ENCODE data around the gene TPPP2. TPM values are rescaled to one million over a fixed set of nuclear protein-coding genes. Genes with fewer than 3 reads are reported as not detected.

TPPP2 gene
- polyA plus RNA-seq, 1 donor from 2014 or later: not detected

DNA sequence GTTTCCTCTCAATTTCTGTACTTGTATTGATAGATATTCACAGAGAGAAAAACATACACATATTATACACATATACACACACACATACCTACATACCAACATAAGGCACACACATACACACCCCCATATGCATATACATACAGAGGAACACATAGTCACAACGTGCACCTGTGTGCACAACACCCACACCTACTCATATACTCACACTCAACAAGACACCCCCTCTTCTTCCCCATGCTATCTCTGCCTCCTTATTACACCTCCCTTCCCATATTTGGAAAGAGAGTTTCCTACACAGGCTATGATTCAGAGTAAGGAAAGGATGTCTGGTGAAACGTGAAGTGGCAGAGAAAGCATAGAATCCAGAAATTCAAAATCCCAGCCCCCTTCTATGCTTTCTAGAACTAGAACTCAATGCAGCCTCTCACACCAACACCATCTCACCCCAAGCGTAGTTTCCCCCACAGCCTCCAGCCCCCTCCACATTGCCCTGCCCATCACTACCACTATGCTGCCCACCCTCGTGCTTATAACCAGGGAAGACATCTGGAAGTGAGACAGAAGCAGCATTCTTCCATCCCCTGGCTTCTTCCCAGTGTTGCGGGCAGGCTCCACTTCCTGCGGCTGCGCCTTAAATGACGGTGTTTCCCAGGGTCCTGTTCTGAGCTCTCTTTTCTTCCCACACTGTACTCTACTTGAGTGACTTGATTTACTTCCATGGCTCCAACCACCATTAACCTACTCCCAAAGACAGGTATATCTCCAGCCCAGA, 30.0 kb downstream of the TPPP2 start (continued):
- TF ChIP-seq REST (IDR thresholded peaks at IDR 0.05; ENCODE audit: borderline replicate concordance): no peak

DNA sequence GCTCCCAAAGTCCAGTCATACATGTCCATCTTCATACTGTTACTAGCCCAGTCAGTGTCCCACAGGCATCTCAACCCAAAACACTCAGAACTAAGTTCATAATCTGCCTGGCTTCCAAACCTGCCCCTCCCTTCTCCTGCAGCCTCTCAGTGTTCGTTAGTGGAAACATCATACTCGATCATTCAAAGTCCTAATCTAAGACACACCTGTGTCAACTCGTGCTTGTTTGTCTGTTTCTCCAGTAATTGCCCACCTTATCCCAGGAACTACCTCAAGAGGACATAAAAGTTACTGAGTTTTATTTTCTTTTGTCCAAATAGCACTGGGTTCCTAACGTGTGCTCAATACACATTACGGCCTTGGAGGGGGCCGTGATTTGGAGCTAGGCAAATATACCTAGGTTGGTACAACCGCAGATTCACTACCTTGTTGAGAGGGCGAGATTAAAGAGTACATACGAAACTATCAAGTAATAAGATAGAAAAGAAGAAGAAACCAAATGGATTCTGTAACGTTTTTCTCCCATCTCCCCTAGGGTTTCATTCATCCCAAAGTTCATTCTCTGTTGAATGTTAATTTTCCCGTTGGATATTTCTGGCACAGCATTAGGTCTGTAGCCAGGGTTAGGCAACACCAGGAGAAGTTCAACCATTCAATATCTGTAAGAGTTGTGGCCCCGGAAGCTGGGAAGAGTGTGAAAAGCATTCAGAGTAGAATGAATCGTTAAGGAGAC, 30.8 kb downstream of the TPPP2 start:
- Histone ChIP-seq H3K27me3 (ENCODE audit: insufficient read depth, low read depth, low read length) (no peaks in the 10 kb centered on the region), H3K4me2 (ENCODE audit: low read length) (no peak overlapping the region), H3K4me3 (ENCODE audit: low read length) (no peak overlapping the region), H3K79me2 (replicated peaks; ENCODE audit: insufficient read depth, low read length) (no peaks in the 10 kb centered on the region), H2AFZ (ENCODE audit: low read depth, low read length) (no peak overlapping the region), H3K9me3 (ENCODE audit: low read length) (no peaks in the 10 kb centered on the region), H3K9me2 (ENCODE audit: insufficient read depth, low read length) (no peaks in the 10 kb centered on the region), H3K27ac (ENCODE audit: low read length) (no peak overlapping the region), H3K36me3 (ENCODE audit: insufficient read depth, low read length) (no peaks in the 10 kb centered on the region), H3F3A (ENCODE audit: insufficient read depth, low read length, poor library complexity, severe bottlenecking) (no peaks in the 10 kb centered on the region), H3K9ac (ENCODE audit: low read length) (no peak overlapping the region), H4K20me1 (ENCODE audit: insufficient read depth) (no peaks in the 10 kb centered on the region)
- TF ChIP-seq EZH2 (IDR thresholded peaks at IDR 0.05; ENCODE audit: borderline replicate concordance, insufficient read depth, low read length, poor library complexity, severe bottlenecking) (no peak), TAF1 (IDR thresholded peaks at IDR 0.05; ENCODE audit: low read depth) (no peak), RAD21 (conservative IDR thresholded peaks at IDR 0.05) (no peak), REST (IDR thresholded peaks at IDR 0.05; ENCODE audit: borderline replicate concordance) (no peak), SMC3 (conservative IDR thresholded peaks at IDR 0.05; ENCODE audit: poor library complexity) (no peak), EP300 (conservative IDR thresholded peaks at IDR 0.05; ENCODE audit: poor library complexity, severe bottlenecking) (no peak), MXI1 (conservative IDR thresholded peaks at IDR 0.05; ENCODE audit: poor library complexity, severe bottlenecking) (no peak), POLR2AphosphoS5 (IDR thresholded peaks at IDR 0.05) (no peak)
- TF ChIP-seq, protein P1, sequence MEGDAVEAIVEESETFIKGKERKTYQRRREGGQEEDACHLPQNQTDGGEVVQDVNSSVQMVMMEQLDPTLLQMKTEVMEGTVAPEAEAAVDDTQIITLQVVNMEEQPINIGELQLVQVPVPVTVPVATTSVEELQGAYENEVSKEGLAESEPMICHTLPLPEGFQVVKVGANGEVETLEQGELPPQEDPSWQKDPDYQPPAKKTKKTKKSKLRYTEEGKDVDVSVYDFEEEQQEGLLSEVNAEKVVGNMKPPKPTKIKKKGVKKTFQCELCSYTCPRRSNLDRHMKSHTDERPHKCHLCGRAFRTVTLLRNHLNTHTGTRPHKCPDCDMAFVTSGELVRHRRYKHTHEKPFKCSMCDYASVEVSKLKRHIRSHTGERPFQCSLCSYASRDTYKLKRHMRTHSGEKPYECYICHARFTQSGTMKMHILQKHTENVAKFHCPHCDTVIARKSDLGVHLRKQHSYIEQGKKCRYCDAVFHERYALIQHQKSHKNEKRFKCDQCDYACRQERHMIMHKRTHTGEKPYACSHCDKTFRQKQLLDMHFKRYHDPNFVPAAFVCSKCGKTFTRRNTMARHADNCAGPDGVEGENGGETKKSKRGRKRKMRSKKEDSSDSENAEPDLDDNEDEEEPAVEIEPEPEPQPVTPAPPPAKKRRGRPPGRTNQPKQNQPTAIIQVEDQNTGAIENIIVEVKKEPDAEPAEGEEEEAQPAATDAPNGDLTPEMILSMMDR (IDR thresholded peaks at IDR 0.05; ENCODE audit: poor library complexity, severe bottlenecking): no peak

Measured in neural cell (in vitro differentiated cells).